Coronary artery (tissue), 2 donors: ENCODE results near the gene ZNF217.
"Not testable (repeated sequence)": the region's sequence is repeated elsewhere in the genome, so short reads cannot be mapped to it uniquely, and the experiment has no call there.

Source experiments
- DNase-seq: peaks from one replicate; pipeline ENCODE4 v3.0.0-alpha.2; 2017; ENCODE audit warnings: low spot score
- H3K27ac ChIP-seq, 2 donors: fragments of 200-600 bp; sonication (generic); one replicate each; pipeline ENCODE4 v1.5.1; 2016 to 2019
- H3K4me3 ChIP-seq: fragments of 200-600 bp; sonication (generic); 2 replicates; pipeline ENCODE4 v1.5.1; 2016; ENCODE audit warnings: mild to moderate bottlenecking, moderate library complexity
- CTCF ChIP-seq: fragments of 200-600 bp; sonication (generic); IDR thresholded peaks from one replicate; pipeline ENCODE4 v1.5.1; 2019; ENCODE audit warnings: antibody characterized with exemption

ZNF217 gene

GRCh38 chr20:53529658-53530057, 64.0 kb downstream of the ZNF217 start:
- DNase-seq, result no peak
- H3K4me3 ChIP-seq, result no peak overlapping the region
- TF ChIP-seq CTCF, result no peak
- H3K27ac ChIP-seq, result no peak overlapping the region

- no peak overlapping the region for H3K27ac ChIP-seq
- H3K4me3 ChIP-seq, result no peak overlapping the region
- no peak for TF ChIP-seq CTCF
- no peak for DNase-seq
Measured at GRCh38 chr20:53527196-53527595, 66.4 kb downstream of the ZNF217 start.

GRCh38 chr20:53524589-53525312, 68.9 kb downstream of the ZNF217 start:
- TF ChIP-seq CTCF, result no peak
- DNase-seq, result no peak
- Histone ChIP-seq H3K27ac (no peak overlapping the region), H3K4me3 (no peak overlapping the region)

- not testable (repeated sequence) for H3K27ac ChIP-seq
Measured at GRCh38 chr20:53523615-53524014, 70.0 kb downstream of the ZNF217 start.

GRCh38 chr20:53522696-53523095, 70.9 kb downstream of the ZNF217 start:
- H3K4me3 ChIP-seq, result no peak overlapping the region
- no peak overlapping the region for H3K27ac ChIP-seq
- DNase-seq, result no peak
- TF ChIP-seq CTCF, result no peak

More at GRCh38 chr20:53523615-53524014, 70.0 kb downstream of the ZNF217 start:
- H3K4me3 ChIP-seq, DNase-seq: not testable (repeated sequence)

- TF ChIP-seq CTCF, result no peak
- DNase-seq, result no peak
- Histone ChIP-seq H3K27ac (no peak overlapping the region), H3K4me3 (no peak overlapping the region)
Measured at GRCh38 chr20:53522026-53522425, 71.6 kb downstream of the ZNF217 start.

GRCh38 chr20:53521421-53521820, 72.2 kb downstream of the ZNF217 start:
- DNase-seq, result not testable (repeated sequence)

GRCh38 chr20:53517146-53517545, 76.5 kb downstream of the ZNF217 start:
- Histone ChIP-seq H3K27ac (no peak overlapping the region), H3K4me3 (no peak overlapping the region)
- DNase-seq, result no peak
- no peak for TF ChIP-seq CTCF

More at GRCh38 chr20:53521421-53521820, 72.2 kb downstream of the ZNF217 start:
- not testable (repeated sequence) for H3K4me3 ChIP-seq, H3K27ac ChIP-seq
